Ammon's horn (tissue), 1 donor: ENCODE results near the gene NUDCD3.

Experiments used
- DNase-seq: peaks from one replicate; pipeline ENCODE4 v3.0.0-alpha.2; 2016; ENCODE audit warnings: low spot score

The NUDCD3 gene

DNA sequence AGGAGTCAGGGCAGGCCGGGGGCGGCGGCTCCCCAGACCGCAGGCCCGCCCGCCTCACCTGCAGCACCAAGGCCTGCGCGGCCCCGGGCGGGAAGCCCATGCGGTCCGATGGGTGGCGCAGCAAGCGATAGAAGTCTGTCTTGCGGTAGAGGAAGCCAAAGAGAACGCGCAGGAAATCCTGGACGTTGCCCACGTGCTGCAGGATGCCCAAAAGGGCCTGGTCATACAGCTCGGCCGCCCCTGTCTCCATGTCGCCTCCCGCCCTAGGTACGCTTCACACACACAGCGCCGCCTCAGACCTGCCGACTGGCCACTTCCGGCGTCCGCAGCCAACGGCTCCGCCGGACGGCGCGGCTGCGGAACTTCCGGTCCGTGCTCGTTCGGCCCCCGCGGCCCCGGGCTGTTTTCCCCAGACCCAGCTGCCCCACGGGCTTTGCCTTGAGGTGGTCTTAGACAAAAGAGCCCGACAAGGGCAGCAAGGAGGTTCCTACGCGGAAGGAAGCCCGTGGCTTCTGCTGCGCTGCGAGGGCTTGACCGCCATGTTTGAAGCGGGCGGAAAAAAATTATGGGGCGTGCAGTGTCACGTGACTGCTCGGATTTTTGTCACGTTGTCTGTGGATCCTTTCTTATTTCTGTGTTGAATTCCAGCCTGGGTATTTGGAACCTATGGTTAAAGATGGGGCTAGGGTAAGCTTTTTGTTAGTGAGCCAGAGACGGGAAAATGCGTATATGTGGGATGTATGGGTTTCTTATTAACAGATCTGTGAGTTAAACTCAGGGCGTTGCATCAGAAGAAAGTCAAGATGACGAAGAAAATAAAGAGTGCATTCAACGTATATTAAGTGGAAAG is at the start of gene NUDCD3:
Gene NUDCD3 (minus strand): TSS at position 308 of the 850 bp plus-strand sequence. CDS start 58 bp downstream, at position 250.
- DNase-seq, result peak; percentile 89

DNA sequence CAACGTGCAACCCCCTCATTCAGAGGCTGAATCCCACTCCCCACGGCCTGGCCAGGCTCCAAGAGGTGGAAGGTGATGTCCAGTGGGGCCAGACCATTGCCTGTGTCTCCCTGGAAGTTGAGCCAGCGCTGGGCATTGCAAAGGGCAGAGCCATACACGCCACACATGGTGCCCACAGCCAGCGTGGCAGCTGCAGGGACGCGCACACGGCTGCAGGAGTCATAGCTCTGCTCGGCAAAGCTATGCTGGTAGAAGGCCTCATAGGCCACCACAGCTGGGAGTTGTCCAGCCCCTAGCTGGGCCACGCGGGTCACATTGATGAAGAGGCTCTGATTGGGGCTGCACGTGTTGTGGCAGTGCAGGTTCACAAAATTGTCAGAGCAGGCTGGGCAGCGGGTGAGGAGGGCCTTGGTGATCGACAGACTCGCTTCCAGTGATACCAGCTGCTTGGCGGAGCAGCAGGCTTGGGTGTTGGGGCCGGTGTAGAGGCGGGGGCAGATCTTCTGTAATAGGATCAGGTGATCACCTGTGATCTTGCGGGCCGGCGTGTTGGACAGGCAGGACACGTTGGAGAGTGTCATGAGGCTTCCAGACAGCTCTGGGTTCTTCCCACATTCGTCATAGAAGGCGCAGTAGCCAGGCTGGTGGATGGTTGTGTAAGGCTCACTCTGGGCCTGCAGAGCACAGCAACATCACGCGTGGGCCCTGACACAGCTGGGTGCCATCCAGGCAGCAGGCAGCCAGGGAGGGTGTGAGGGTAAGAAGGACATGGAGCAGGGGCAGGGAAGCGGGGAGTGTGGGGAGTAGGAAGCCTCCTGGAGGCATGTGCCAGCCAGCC is 49.4 kb upstream of the NUDCD3 start:
- DNase-seq, result no peak

DNA sequence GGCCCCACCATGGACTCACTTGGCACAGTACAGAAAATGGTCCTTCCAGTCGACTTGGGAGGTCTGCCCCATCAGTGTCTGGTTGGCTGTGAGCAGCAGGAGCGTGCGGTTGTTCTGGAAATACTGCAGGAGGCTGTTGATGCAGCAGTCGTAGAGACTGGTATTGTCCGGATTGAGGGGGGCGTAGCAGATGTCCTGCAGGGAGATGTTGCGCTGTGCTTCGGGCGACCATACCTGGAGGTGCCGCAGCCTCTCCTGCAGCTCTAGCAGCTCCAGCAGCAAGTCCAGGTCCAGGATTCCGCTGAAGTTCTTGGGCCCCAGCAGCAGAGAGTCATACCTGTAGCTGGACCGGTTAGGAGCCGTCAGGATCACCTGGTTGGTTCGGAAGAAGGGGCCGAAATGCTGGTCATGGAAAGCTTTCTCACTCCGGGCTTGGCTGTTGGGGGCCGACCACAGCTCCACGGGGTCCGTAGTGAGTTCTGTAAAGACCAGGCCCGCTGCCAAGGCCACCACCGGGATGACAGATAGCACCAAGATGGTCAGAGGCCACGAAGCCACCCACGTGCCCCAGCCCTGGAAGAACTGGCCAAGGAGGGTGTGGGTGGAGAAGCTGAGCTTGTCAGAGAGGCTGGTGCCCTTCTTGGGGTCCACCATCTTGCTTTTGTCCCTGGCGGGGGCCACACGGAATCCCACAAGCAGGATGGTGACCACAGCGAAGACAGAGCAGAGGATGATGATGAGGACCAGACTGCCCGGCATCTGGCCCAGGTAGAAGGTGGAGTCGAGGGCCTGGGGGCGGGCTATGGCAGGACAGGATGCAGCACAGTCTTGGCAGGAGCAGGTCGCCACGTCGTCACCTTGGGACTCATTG is 48.6 kb upstream of the NUDCD3 start:
- no peak for DNase-seq

DNA sequence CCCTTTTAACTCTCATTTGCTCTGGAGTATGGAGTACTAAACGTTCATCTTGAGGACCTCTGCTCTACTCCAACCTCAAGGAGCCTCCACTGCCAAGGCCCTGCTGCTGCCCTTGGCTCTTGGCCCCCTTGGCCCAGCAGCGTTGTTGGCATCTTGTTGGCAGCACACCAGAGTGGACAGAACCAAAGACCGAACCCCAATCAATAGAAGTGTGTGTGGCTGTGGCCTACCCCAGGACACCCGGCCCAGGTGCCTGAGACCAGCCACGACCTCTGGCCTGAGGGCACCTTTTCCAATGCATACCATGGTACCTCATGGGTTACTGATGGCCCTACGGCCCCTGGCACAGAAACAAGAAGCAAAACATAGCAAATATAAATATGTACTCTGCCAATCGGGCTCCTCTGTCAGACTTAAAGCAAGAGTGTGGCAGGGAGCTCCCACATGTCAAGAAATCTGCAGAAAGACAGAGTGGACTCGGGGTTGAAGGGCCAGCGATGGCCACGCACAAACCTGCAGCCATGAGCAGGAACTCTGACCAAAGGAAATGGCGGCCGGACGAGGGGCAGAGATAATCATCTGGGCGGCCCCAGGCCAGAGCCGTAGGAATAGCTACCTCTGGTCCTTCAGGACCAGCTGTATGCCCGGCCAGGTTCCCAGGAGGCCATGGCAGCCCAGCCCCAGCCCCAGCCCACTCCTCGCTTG is 47.8 kb upstream of the NUDCD3 start:
- DNase-seq, result no peak

DNA sequence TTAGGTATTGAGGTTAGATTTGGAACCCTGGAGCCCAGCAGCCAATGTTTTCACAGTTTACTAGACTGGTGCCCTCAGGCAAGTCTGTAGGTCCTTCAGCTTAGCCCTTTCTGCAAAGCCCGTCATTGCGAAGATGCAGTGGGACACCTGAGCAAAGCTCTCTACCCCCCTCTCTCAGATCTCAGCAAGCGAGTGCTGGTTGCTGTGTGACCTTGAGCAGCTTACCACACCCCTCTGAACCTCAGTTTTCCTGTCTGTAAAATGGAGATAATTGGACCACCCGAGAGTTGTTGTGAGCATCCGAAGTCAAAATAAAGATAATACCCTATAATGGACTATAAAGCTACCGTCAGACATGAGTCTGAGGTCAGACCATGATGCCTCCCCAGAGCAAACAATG is 47.0 kb upstream of the NUDCD3 start:
- DNase-seq, result no peak

DNA sequence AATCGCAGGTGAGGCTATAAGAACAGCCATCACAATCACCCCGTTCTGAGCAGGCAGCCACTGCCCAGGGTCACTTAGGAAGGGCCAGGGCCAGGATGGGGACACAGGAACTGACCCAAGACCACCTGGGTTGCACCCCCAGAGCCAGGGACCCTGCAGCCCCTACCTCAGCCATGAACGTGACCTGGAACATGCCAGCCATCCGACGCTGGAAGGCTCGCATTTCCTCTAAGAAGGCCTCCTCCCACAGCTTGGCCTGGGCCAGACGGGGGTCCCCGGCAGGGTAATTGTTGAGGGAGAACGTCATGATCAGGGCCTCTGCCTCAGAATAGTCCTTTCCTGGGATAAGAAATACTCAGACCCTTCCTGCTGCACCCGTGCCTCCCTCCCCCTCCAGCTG is 45.6 kb upstream of the NUDCD3 start:
- no peak for DNase-seq

DNA sequence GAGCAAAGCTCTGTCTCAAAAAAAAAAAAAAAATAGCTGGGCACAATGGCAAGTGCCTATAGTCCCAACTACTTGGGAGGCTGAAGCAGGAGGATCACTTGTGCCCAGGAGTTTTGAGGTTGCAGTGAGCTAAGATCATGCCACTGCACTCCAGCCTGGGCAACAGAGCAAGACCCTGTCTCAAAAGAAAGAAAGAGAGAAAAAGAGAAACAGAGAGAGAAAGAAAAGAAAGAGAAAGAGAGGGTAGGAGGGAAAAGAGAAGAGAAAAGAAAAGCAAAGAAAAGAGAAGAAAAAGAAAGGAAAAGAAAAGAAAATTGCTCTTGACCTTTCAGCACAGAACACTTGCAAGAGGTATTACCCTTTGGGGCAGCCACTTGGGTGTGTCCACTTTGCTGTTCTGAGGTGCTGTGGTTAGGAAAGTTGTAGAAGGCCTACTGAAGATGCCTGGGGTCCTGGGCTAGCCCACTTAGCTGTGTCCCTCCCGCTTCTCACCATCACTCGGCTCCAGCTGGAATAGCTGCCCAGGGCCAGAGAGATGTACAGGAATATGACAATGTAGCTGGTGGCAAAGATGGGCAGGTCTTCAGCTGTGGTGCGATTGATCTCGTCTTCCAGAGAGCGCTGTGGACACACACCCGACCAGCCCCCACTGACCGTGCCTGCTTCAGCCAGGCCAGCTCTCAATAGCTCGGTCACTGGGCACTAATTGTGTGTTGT is 45.0 kb upstream of the NUDCD3 start:
- no peak for DNase-seq

DNA sequence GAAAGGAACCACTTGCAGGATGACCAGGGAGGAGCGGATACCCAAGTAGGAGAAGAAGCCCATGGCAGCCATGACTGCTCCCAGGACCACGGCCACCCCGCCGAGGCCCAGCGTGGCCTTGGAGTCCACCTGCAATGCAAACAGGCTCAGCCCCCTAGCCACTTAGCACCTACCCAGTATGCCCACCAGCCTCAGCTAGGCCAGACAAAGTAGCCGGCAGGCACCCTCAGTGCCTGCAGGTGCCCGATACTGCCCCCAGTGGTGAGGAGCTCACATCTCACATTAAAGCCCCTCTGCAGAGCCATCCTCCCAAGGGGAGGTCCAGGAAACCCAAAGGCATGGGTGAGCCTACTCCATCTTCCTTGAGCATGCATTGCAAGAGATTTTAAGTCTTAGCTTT is 44.0 kb upstream of the NUDCD3 start:
- DNase-seq, result no peak

DNA sequence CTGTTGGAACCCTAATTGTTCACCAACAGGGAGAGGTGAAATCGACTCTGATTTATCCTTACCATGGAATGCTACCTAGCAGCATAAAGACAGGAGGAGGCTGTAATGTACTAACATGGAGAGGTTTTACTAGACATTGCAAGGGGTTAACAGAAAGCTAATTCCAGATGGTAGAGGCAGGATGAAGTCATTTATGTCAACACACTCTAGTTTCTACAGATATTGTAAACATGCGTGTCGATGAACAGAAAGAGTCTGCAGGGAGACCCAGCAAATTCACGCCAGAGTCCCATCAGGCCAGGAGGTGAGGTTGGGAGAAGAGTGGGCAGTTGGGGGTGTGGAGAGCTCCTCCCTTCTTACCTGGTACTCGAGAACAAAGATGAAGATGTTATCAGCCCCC is 43.6 kb upstream of the NUDCD3 start:
- DNase-seq, result no peak

DNA sequence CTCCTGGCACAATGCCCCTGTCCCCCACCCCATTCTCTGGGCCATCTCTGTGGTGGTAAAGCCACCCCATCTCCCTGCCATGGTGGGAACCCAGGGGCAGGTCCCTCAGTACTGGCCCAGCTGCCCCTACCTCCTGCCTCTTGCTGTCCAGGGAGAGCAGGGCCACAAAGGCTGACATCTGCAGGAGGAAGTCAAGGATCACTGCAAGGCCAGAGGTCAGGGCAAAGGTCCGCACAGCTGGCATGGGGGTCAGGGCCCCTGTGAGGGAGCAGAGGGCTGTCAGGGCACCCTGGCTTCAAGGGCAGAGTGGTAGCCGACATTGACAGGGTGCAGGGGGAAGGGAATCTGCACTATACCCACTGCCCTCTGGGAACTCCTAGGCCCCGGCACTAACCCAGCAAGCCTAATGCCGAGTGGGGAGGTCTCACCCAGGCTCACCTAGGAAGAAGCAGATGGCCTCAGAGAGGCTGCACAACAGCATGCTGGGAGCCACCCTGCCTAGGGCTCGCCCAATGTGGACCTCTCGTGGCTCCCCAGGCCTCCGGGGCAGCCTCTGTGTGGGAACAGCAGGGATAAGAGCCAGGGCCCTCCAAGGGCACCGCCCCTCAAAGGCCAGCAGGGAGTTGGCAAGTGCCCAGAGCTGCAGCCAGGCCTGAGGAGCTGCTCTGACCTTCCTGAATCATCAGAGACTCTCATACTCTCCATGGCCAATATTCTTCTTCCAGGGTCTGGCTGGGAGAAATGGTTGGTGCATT is 43.0 kb upstream of the NUDCD3 start:
- DNase-seq, result no peak

DNA sequence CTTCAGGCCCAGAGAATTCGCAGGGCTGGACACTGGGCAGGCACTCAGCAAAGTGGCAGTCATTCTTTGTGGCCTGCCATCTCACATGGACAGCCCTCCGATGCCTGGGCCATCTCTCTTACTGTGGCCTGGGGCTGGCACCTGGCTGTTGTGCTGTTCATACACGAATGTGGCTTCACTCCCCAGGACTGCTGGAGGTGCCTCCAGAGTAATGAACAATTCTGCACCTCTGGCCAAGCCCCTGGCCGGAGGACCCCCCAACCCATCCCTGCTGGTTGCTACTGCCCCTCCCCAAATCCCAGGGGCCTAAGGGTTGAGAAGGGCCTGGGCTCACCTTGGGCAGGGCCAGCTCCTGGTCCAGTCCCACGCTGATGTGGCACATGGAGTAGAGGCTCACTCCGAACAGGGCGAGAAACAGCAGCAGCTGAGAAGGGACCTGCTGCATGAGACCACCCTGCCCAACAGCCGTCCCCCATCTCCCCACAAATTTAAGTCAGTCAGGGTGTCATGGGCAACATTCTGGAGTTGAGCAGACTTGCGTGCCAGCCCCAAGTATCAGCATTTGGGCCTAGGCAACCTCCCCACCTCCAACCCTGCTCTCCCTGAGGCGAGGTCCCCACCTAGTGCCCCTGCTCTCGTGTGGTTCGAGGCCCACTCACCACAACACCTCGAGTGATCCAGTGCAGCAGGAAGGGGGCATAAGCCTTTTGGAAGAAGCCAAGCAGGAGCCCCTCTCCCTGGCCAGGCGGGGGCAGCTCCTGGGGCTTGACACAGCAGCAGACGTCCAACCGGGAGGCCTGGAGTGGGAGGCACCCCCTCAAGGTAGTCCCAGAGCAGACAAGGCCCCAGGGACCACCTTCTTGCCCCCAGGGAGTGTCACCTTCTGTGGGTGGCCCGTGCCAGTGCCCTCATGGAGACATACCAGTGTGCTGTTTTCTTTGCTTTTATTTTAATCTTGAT is 41.2 kb upstream of the NUDCD3 start:
- DNase-seq, result no peak

DNA sequence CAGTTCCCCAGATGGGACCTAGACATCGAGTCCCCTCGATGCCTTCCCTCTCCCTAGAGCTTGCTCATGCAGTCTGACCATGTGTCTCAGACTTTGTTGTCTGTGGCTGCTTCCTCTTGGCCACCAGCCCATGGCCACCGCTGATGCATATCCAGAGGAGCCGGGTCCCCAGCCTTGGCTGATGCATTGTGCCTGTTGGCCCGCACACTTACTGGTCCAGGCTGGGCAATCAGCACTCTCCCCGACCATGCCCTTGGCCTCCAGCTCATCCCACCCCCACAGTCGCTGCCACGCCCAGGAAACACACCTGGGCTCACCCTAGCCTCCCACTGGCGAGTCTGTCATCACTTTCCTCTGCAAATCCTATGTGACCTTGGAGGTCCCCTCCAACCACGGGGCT is 40.5 kb upstream of the NUDCD3 start:
- no peak for DNase-seq

DNA sequence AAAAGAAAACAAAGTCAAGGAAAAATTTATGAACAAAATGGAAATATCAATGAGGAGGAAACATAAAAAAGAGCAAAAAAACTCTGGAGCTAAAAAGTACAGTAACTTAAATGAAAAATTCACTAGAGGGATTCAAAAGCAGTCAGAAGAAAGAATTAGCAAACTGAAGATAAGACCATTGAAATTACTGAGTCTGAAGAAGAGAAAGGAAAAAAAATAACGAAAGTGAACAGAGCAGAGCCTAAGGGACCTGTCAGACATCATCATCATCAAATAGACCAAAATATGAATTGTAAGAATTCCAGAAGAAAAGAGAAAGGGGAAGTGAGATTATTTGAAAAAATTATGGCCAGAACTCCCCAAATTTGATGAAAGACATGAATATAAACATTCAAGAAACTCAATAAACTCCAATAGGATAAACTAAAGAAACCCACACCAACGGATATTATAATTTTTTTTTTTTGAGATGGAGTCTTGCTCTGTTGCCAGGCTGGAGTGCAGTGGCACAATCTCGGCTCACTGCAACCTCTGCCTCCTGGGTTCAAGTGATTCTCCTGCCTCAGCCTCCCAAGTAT is 34.4 kb upstream of the NUDCD3 start:
- DNase-seq, result no peak

DNA sequence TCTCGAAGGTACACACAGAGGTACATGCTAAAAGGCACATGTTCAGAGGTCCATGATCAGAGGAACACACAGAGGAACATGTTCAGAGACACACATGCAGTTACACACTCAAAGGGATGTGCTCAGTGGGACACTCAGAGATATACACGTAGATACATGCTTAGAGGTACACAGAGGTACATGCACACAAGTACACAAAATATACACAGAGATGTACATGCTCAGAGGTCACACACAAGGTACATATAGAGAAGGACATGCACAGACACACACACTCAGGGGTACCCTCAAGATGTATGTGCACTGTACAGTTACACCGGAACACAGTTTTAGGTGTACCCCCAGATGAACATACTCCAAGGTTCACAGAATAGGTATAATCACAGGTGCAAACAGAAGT is 31.9 kb upstream of the NUDCD3 start:
- DNase-seq, result no peak

DNA sequence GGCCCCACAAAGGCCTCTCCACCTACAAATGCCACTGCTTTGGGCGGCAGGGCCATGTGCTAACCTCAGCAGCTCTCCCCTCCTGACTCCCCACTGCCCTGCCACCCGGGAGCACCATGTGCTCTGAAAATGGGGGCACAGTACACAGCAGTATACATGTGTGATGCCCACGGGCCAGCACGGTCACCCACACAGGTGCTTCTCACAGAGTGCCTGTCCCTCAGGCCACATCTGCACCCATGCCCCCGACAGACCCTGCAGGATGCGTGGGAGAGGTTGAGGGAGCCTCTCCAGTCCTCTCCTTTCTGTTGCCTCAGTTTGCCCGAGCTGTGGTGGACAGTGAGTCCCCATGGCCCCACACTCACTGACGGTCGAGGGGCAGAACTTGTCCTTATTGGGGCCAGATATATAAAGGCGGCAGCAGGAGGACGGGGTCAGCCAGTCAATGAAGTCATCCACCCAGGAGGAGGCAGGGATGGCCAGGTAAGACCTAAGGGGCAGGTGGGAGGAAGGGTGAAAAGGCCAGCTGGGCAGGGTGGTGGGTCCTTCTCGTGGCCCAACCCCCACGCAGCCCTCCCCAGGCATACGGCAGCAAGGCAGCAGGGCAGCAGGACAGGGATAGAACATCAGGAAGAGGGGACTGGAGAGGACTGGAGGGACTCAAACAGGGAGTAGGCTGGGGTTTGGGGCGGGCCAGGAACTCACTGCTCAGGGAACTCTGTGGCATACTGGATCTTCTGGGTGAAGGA is 31.1 kb upstream of the NUDCD3 start:
- DNase-seq, result no peak

DNA sequence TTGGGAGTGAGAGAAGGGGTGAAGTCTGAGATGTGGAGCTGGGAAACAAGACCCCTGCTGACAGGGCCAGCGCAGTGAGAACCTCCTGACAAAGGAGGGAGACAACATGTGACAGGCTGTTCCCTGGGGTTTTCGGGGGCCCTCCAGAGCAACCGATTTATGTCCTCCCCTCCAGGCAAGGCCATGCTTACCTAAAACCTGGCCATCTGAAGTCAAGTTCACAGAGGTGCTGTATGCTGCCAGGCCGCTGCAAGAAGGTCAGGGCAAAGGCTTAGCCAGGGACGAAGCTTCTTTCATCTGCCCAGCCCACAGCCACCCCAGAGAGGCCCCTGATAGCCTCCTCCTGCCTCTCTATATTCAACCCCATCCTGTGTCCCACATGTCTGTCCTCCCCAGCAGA is 30.1 kb upstream of the NUDCD3 start:
- no peak for DNase-seq

DNA sequence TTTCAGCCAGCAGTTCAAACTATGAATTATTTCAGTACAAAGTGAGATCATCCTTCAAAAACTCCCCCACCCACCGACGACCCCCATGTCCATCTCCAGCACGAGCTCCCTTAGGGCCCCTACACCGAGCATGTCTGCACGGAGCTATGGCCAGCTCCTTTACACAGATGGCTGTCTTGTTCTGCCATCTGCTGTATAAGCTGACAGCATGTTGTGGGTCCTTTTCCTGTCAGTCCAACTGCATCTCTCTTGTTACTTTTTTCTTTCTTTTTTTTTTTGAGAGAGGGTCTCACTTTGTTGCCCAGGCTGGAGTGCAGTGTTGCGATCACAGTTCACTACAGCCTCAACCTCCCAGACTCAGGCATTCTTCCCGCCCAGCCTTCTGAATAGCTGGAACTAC is 29.1 kb upstream of the NUDCD3 start:
- DNase-seq, result no peak

DNA sequence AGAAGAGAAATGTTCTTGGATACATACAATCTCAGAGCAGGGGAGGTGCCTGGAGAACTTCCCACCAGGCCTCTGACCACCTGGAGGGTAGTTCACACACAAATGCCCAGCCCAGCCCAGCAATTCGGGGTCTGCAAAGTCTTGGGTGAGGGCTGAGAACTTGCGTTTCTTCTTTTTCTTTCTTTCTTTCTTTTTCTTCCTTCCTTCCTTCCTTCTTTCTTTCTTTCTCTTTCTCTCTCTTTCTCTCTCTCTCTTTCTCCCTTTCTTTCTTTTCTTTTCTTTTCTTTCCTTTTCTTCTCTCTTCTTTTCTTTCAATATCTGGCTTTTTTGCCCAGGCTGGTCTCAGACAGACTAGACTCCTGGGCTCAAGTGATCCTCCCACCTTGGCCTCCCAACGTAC is 28.3 kb upstream of the NUDCD3 start:
- DNase-seq, result no peak
